Osteoblast (primary cell): ENCODE measurements around the gene PAF1. TPM values are rescaled to one million over a fixed set of nuclear protein-coding genes. Genes with fewer than 3 reads are reported as not detected.

Source experiments
- DNase-seq: peaks from one replicate; pipeline ENCODE4 v3.0.0; 2011; ENCODE audit warnings: low spot score, mixed read lengths; ENCODE audit not compliant: insufficient read length; ENCODE audit errors: missing footprints
- H2AFZ ChIP-seq: 2 replicates; pipeline ENCODE4 v1.6.0; 2011; ENCODE audit warnings: mild to moderate bottlenecking, low read length
- H3K27ac ChIP-seq: 2 replicates; pipeline ENCODE4 v1.5.1; 2011; ENCODE audit warnings: mild to moderate bottlenecking, low read depth, low read length, moderate library complexity
- H3K27me3 ChIP-seq: 2 replicates; pipeline ENCODE4 v1.6.0; 2012; ENCODE audit warnings: mild to moderate bottlenecking, control low read depth, inconsistent platforms, low read length, moderate library complexity; ENCODE audit not compliant: insufficient read depth
- H3K36me3 ChIP-seq: 2 replicates; pipeline ENCODE4 v1.5.1; 2011; ENCODE audit warnings: mild to moderate bottlenecking, low read length, control low read depth, moderate library complexity; ENCODE audit not compliant: insufficient read depth
- H3K4me1 ChIP-seq: 2 replicates; pipeline ENCODE4 v1.5.1; 2011; ENCODE audit warnings: mild to moderate bottlenecking, low read length, control low read depth, moderate library complexity; ENCODE audit not compliant: insufficient read depth
- H3K4me2 ChIP-seq: 2 replicates; pipeline ENCODE4 v1.6.0; 2011; ENCODE audit warnings: mild to moderate bottlenecking, low read length; ENCODE audit not compliant: insufficient read depth
- H3K4me3 ChIP-seq: fragments of 200-600 bp; sonication (generic); 3 replicates; pipeline ENCODE4 v1.5.1; 2012; ENCODE audit warnings: mild to moderate bottlenecking, low read length, inconsistent platforms; ENCODE audit not compliant: insufficient read depth
- H3K79me2 ChIP-seq: 2 replicates; pipeline ENCODE4 v1.6.0; 2012; ENCODE audit warnings: mild to moderate bottlenecking, low read length, control low read depth, inconsistent platforms; ENCODE audit not compliant: insufficient read depth
- H3K9me3 ChIP-seq: 2 replicates; pipeline ENCODE4 v1.5.1; 2011; ENCODE audit warnings: low read depth, low read length, control low read depth
- H4K20me1 ChIP-seq: 2 replicates; pipeline ENCODE4 v1.6.0; 2012; ENCODE audit warnings: mild to moderate bottlenecking, low read length, control low read depth; ENCODE audit not compliant: insufficient read depth
- CTCF ChIP-seq: IDR thresholded peaks from 2 replicates; pipeline ENCODE4 v1.5.1; 2011; ENCODE audit warnings: mild to moderate bottlenecking, low read depth, low read length, moderate library complexity; ENCODE audit errors: extremely low read depth
- total RNA-seq: library from RNA; depleted of rRNA; stranded (reverse); fragments of >200 nt; gene quantifications from 2 replicates; pipeline ENCODE4 v1.2.3, GENCODE V29; 2012

The PAF1 gene
- total RNA-seq, 1 donor, result 29.3 TPM

- no peak overlapping the region for H2AFZ ChIP-seq
- H3K27ac ChIP-seq, result no peak overlapping the region
- no peaks in the 10 kb centered on the region for H3K27me3 ChIP-seq
- peaks cover 21% of the 10 kb centered on the region for H3K4me1 ChIP-seq
- no peak for TF ChIP-seq CTCF
- no peak for DNase-seq
- H4K20me1 ChIP-seq, result peaks cover 7% of the 10 kb centered on the region
- no peaks in the 10 kb centered on the region for H3K9me3 ChIP-seq
- peaks cover 72% of the 10 kb centered on the region for H3K36me3 ChIP-seq
- H3K79me2 ChIP-seq, result peaks cover 39% of the 10 kb centered on the region
- no peak overlapping the region for H3K4me2 ChIP-seq
- H3K4me3 ChIP-seq, result no peak overlapping the region
These were observed 31.9 kb downstream of the PAF1 start for GRCh38 chr19:39359026-39359425.

- peaks cover 7% of the 10 kb centered on the region for H4K20me1 ChIP-seq
- peaks cover 81% of the 10 kb centered on the region for H3K36me3 ChIP-seq
- TF ChIP-seq CTCF, result no peak
These were observed 34.3 kb downstream of the PAF1 start for GRCh38 chr19:39356647-39357046.

GRCh38 chr19:39356073-39356472, 34.8 kb downstream of the PAF1 start:
- Histone ChIP-seq H3K27ac (no peak overlapping the region), H4K20me1 (peaks cover 9% of the 10 kb centered on the region), H3K79me2 (peaks cover 60% of the 10 kb centered on the region), H3K27me3 (no peaks in the 10 kb centered on the region), H3K4me1 (peaks cover 21% of the 10 kb centered on the region), H3K4me3 (no peak overlapping the region), H3K4me2 (no peak overlapping the region), H3K36me3 (peaks cover 81% of the 10 kb centered on the region), H2AFZ (no peak overlapping the region), H3K9me3 (no peaks in the 10 kb centered on the region)
- no peak for DNase-seq
- TF ChIP-seq CTCF, result no peak

More at GRCh38 chr19:39356647-39357046, 34.3 kb downstream of the PAF1 start:
- H3K79me2 ChIP-seq, result peaks cover 54% of the 10 kb centered on the region
- H3K4me2 ChIP-seq, result no peak overlapping the region
- no peak overlapping the region for H2AFZ ChIP-seq
- no peak for DNase-seq
- H3K27me3 ChIP-seq, result no peaks in the 10 kb centered on the region
- peaks cover 15% of the 10 kb centered on the region for H3K4me1 ChIP-seq
- no peak overlapping the region for H3K27ac ChIP-seq
- no peak overlapping the region for H3K4me3 ChIP-seq
- no peaks in the 10 kb centered on the region for H3K9me3 ChIP-seq

- Histone ChIP-seq H3K27me3 (no peaks in the 10 kb centered on the region), H2AFZ (no peak overlapping the region), H4K20me1 (peaks cover 8% of the 10 kb centered on the region), H3K79me2 (peaks cover 61% of the 10 kb centered on the region), H3K9me3 (no peaks in the 10 kb centered on the region), H3K36me3 (peaks cover 75% of the 10 kb centered on the region), H3K4me3 (no peak overlapping the region), H3K4me1 (peaks cover 22% of the 10 kb centered on the region), H3K4me2 (no peak overlapping the region), H3K27ac (no peak overlapping the region)
- DNase-seq, result peak; percentile 68
- TF ChIP-seq CTCF, result no peak
These were observed 35.7 kb downstream of the PAF1 start for GRCh38 chr19:39355253-39355652.
